ENCODE data around the gene C14orf93. TPM values are rescaled to one million over a fixed set of nuclear protein-coding genes. Genes with fewer than 3 reads are reported as not detected.
A peak's percentile ranks its signal among the peaks of the same experiment; 100 is the strongest.

The C14orf93 gene
- polyA plus RNA-seq, 3 donors = 18.3 to 19.2 (median 18.8) TPM

DNA sequence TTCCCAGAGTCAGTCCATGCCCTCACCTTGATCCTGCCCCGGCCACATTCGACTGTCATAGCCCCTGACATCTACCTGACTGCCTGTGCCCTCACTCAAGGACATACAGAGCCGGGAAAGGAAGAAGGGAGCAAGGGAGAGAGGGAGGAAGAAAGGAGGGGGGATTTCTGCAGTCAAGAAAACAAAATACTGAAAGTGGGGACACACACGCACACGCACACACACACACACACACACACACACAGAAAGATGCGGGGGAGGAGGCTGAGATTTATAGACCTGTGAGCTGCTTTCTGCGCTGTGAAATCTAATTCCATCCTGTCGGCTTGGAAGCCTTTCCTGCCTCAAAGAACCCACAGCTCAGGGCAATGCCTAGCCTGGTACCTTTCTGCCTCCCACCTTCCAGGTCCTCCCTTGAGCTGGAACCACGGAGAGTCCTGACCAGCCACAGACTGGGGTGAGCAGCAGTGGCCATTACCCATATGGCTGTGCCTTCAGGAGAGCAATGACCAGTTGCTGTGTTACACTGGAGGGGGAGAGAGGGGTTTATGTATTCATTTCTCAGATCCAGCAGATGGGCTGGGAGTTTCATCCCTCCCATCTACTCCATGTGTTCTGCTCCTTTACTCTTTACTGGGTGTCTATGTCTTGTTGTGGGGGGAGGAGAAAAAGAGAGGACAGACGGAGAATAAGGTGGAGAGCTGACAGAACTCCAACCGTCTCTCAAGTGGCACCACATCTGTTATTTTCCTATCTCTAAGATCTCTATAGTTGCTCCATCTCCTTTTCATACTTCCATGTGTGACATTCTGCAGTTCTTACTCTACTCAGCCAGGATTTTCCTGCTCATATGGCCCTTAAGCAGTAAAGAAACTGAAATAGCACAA, 12.9 kb downstream of the C14orf93 start:
- peak in 2 of 3 donors; percentile 75 to 76 for DNase-seq (ENCODE audit: low read depth in 3 of 3, low spot score in 2 of 3)

- no peak for DNase-seq (ENCODE audit: low read depth in 3 of 3, low spot score in 2 of 3)
These were observed 13.9 kb downstream of the C14orf93 start for GRCh38 chr14:22995889-22996625.

DNA sequence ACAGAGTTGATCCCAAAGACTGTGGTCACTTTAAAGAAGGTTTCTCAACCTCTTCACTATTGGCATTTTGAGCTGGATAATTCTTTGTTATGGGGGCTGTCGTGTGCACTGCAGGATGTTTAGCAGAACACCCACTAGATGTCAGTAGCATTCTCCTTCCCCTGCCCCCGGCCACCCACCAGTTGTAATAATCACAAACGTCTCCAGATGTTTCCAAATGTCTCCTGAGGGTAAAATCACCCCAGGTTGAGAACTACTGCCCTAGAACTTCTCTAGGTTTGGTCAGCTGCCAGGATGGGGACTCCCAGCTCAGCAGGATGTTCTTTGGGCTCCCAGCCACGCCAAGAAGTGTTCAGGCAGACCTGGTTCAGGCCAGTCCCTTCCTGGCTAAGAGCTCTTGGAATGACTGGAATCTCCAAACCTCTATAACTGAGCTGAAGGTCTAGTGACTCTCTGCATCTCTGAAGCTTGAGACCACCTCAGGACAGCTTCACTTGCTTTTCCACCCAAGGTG, 15.1 kb downstream of the C14orf93 start:
- no peak for DNase-seq (ENCODE audit: low read depth in 3 of 3, low spot score in 2 of 3)

- DNase-seq (ENCODE audit: low read depth in 3 of 3, low spot score in 2 of 3) = no peak
These were observed 16.4 kb downstream of the C14orf93 start for GRCh38 chr14:22993517-22993916.

DNA sequence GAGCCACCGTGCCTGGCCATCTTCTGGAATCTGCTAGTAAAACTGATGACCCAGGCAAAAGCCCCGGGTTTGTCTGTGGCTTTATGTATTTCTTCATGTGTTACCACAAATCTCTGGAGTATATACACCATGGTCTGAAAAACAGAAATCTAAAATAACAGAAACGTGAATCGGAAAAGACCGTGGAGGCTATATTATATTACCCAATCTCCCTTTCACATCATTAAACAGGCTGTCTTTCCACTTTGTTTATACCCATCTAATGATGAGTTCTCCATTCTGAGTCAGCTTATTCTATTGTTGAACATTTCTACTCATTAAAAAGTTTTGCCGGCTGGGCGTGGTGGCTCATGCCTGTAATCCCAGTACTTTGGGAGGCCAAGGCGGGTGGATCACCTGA, 18.1 kb downstream of the C14orf93 start:
- DNase-seq (ENCODE audit: low read depth in 3 of 3, low spot score in 2 of 3) = no peak

GRCh38 chr14:22987291-22987690, 22.7 kb downstream of the C14orf93 start:
- no peak for DNase-seq (ENCODE audit: low read depth in 3 of 3, low spot score in 2 of 3)

DNA sequence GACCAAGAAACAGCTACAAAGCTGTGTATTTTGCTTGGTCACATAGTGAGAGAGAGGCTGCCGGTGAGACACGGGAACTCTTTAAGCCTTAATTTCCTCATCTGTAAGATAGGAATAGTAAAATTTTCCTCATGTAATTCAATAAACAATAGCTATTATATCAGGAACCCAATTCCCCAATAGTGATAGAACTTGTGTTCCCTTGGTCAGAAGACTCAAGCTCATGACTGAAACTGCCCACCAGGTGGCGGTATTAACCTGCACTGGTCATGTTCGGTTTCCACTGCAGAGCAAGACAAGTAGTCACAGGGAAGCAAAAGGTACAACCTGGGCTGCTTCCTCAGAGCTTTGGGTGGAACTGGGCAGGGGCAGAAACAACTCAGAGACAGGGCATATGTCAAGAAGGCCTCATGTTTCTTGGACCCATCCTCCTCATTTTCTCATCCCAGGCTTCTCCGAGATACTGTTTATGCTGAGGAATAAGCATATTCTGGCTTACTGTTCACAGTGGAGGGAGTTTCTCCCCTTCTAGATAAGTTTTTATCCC, 23.4 kb downstream of the C14orf93 start:
- peak in 2 of 3 donors; percentile 78 to 80 for DNase-seq (ENCODE audit: low read depth in 3 of 3, low spot score in 2 of 3)

DNA sequence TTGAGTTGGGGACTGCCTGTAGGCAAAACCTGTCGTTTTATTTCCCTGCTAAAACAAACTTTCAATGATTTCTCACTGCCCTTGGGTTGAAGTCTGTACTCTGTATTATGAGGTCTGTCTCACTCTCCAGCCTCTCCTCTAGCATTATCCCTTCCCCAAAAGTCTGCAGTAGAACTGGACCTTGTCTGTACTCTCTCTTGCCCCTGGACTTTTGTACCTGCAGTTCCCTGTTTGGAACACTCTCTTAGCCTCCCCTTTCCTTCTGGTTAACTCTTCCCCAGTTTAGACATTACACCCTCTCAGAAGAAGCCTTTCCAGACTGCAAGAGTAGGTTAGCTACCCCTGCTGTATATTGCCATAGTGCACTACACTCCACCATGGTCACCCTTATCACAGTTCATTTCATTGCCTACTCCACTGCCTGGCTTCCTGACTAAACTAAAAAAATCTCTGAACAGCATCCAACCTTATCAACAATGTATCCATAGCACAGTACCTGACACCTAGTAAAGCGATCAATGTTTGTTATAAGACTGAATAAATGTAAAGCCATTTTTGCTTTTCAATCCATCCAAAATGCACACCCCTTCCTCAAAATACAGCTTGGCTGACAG, 23.9 kb downstream of the C14orf93 start:
- DNase-seq (ENCODE audit: low read depth in 3 of 3, low spot score in 2 of 3) = no peak

DNA sequence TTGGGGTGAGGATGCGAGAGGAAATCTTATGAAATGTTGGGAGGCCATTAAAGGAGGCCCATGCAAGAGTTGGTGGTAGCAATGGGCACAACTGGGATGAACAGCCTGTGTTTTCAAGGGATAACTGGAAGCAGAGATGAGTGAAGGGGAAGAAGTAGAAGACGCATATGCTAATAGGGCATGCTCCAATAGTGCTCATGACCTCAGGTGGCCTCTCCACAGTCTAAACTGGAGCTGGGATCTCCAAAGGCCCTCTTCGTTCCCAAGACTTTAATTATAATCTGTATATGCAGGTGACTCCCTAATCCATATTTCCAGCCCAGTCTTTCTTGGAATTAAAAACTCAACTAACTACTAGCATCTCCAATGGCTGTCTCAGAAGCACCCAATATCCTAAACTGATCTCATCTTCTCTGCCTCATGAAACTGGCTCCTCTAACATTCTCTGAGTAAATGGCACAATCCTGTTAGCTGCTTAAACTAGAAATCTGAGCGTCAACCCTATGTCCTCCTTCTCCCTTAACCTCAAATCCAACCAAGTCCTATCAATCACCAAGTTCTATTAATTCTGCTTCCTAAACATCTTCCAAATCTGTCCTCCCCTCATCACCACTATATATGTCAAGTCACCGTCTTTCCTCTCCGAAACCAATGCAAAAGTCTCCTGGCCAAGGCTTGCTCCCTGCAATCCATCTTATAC, 24.8 kb downstream of the C14orf93 start:
- DNase-seq (ENCODE audit: low read depth in 3 of 3, low spot score in 2 of 3) = no peak

- peak in 2 of 3 donors; percentile 89 to 91 for DNase-seq (ENCODE audit: low read depth in 3 of 3, low spot score in 2 of 3)
These were observed 27.3 kb downstream of the C14orf93 start, which contains the start of gene AJUBA for GRCh38 chr14:22982477-22983245. AJUBA (minus strand) TSS chr14:22982551; CDS start chr14:22982266, 285 bp downstream.

- no peak for DNase-seq (ENCODE audit: low read depth in 3 of 3, low spot score in 2 of 3)
These were observed 28.0 kb downstream of the C14orf93 start for GRCh38 chr14:22981876-22982476.

DNA sequence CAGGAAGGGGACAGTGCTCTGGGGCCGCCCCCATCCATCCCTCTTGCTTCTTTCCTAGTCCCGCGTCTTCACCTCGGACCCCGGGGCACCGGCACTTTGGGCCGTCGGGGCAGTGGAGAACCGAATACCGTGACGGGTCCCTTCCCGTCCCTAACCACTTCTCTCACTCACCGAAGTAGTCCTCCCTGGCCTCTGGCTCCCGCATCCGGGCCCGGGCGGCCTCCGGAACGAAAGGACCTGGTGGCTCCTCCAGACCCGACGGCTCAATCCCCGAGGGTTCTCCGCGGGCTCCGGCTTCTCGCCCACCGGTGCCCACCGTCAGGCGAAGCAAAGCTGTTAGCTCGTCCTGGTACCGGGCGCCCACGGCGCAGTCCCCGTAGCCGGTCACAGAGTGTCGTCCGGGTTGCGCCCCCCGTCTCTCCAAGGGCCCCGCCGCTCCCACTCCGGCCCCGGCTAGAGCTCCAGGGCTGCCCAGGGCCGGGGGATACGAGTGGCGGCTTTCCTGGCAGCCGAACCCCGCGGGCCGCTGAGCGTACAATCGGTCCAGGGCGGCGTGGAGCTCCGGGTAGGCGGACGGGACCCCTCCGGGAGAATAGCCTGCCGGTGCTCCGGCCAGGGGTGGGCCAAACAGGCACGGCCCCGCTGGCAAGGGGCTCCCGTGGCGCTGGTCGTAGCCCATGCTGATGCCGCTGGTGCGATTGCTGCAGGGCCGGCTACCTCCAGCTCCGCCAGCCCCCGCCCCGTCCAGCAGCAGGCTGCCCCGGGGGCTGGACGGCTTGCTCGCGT, 28.7 kb downstream of the C14orf93 start:
- no peak for DNase-seq (ENCODE audit: low read depth in 3 of 3, low spot score in 2 of 3)

DNA sequence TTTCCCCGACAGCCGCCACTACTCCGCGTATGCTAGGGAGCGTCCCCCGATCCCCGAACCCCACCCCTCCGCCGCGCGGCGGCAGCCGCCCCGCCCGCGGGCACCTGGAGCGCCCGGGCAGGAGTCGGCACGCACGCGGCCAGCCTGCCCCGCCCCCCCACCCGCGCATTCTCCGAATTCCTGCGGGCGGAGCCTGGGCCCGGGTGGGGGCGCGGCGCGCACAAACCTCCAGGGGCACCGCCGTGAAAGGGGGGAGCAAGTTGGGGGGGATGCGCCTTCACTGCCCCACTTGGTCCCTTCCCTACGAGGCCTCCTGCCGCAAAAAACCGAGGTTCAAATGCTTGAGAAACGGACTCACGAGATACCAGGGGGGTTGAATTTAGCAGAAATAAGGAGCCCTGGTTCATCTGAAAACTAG, 29.3 kb downstream of the C14orf93 start:
- DNase-seq (ENCODE audit: low read depth in 3 of 3, low spot score in 2 of 3) = peak in 1 of 3 donors; percentile 38

- DNase-seq (ENCODE audit: low read depth in 3 of 3, low spot score in 2 of 3) = no peak
These were observed 30.1 kb downstream of the C14orf93 start for GRCh38 chr14:22979748-22980392.

- DNase-seq (ENCODE audit: low read depth in 3 of 3, low spot score in 2 of 3) = no peak
These were observed 30.8 kb downstream of the C14orf93 start for GRCh38 chr14:22978981-22979671.

DNA sequence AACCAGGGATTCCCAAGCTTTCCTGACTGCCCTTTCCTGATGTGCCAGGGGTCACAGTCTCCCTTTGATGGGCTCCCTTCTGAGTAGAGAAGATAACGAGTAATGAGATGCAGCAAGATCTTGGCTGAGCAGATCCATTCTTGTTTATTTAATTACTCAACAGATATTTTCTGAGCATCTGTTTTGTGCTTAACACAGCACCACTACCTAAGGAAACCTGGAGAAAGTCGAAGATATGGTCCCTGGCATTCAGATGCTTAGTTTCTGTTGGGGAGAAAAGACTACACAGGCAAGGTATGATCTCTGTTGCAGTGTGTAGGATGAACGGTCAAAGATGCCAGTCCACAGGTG, 31.5 kb downstream of the C14orf93 start:
- DNase-seq (ENCODE audit: low read depth in 3 of 3, low spot score in 2 of 3) = no peak
